Glutamatergic neuron (in vitro differentiated cells): ENCODE data around the gene ASIC4. TPM values are rescaled to one million over a fixed set of nuclear protein-coding genes. Genes with fewer than 3 reads are reported as not detected.

Source experiments
- DNase-seq: peaks from one replicate; pipeline ENCODE4 v3.0.0; 2022
- H3K27ac Mint-ChIP-seq: one replicate; pipeline ENCODE4 v1.8.0; 2020; ENCODE audit warnings: mild to moderate bottlenecking, mixed read lengths, inconsistent platforms; ENCODE audit not compliant: unreplicated experiment
- H3K27me3 Mint-ChIP-seq: one replicate; pipeline ENCODE4 v1.8.0; 2020; ENCODE audit warnings: mild to moderate bottlenecking, moderate library complexity, mixed read lengths, inconsistent platforms; ENCODE audit not compliant: unreplicated experiment
- H3K36me3 Mint-ChIP-seq: one replicate; pipeline ENCODE4 v1.8.0; 2020; ENCODE audit warnings: mild to moderate bottlenecking, mixed read lengths, inconsistent platforms; ENCODE audit not compliant: unreplicated experiment
- H3K4me1 Mint-ChIP-seq: one replicate; pipeline ENCODE4 v1.8.0; 2020; ENCODE audit warnings: mild to moderate bottlenecking, low read depth, mixed read lengths, inconsistent platforms; ENCODE audit not compliant: unreplicated experiment
- H3K4me3 Mint-ChIP-seq: one replicate; pipeline ENCODE4 v1.8.0; 2020; ENCODE audit warnings: mild to moderate bottlenecking, mixed read lengths, inconsistent platforms; ENCODE audit not compliant: unreplicated experiment
- H3K9me3 Mint-ChIP-seq: one replicate; pipeline ENCODE4 v1.8.0; 2020; ENCODE audit warnings: mild to moderate bottlenecking, moderate library complexity, mixed read lengths, inconsistent platforms; ENCODE audit not compliant: unreplicated experiment
- total RNA-seq: library from RNA; stranded (reverse); fragmentation: NEBNext Ultra II Directional; extraction: Animal tissue kit (Norgen Biotek cat#: 25700); gene quantifications from one replicate; pipeline ENCODE4 v1.2.1, GENCODE V29; 2021; ENCODE audit not compliant: unreplicated experiment
- TF ChIP-seq, protein P1 (sequence below): fragments of 200-600 bp; sonication (generic); IDR thresholded peaks from one replicate; pipeline ENCODE4 v1.5.0; 2021; ENCODE audit not compliant: partially characterized antibody, unreplicated experiment

The ASIC4 gene
- total RNA-seq, 1 donor from 2014 or later = 5.4 TPM

DNA sequence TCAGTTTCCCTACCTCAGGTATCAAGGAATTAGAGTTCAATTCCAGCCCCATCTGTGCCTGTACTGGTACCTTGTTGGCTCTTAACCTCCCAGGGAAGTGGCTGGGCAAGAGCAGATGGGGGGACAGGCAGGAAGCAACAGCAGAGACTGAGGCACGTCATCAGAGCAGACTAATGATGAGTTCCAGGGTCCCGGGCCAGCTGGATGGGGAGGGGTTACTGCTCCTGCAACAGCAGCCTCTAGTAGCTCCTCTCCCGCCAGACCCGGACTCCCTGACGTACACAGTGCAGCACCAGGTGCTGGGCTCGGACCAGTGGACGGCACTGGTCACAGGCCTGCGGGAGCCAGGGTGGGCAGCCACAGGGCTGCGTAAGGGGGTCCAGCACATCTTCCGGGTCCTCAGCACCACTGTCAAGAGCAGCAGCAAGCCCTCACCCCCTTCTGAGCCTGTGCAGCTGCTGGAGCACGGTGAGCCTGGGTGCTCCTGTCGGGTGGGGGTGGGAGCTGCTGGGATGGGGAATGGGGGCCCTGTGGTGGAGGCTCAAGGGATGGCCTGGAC is 41.6 kb upstream of the ASIC4 start:
- Mint-ChIP-seq H3K27me3 (peaks cover 2% of the 10 kb centered on the region), H3K4me1 (peaks cover 9% of the 10 kb centered on the region), H3K27ac (no peak overlapping the region), H3K9me3 (no peaks in the 10 kb centered on the region), H3K36me3 (no peaks in the 10 kb centered on the region), H3K4me3 (no peak overlapping the region)
- DNase-seq = no peak
- TF ChIP-seq, protein P1, sequence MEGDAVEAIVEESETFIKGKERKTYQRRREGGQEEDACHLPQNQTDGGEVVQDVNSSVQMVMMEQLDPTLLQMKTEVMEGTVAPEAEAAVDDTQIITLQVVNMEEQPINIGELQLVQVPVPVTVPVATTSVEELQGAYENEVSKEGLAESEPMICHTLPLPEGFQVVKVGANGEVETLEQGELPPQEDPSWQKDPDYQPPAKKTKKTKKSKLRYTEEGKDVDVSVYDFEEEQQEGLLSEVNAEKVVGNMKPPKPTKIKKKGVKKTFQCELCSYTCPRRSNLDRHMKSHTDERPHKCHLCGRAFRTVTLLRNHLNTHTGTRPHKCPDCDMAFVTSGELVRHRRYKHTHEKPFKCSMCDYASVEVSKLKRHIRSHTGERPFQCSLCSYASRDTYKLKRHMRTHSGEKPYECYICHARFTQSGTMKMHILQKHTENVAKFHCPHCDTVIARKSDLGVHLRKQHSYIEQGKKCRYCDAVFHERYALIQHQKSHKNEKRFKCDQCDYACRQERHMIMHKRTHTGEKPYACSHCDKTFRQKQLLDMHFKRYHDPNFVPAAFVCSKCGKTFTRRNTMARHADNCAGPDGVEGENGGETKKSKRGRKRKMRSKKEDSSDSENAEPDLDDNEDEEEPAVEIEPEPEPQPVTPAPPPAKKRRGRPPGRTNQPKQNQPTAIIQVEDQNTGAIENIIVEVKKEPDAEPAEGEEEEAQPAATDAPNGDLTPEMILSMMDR = no peak

DNA sequence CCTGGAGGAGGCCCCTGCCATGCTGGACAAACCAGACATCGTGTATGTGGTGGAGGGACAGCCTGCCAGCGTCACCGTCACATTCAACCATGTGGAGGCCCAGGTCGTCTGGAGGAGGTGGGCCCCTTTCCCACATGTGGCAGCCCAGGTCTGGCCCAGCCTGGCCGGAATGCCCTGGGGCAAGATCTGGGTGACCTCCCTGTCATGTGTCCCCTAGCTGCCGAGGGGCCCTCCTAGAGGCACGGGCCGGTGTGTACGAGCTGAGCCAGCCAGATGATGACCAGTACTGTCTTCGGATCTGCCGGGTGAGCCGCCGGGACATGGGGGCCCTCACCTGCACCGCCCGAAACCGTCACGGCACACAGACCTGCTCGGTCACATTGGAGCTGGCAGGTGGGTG is 40.8 kb upstream of the ASIC4 start:
- no peak overlapping the region for H3K27ac Mint-ChIP-seq
- TF ChIP-seq, protein P1 = no peak
- no peak overlapping the region for H3K4me3 Mint-ChIP-seq
- no peaks in the 10 kb centered on the region for H3K36me3 Mint-ChIP-seq
- DNase-seq = no peak
- H3K9me3 Mint-ChIP-seq = no peaks in the 10 kb centered on the region
- H3K27me3 Mint-ChIP-seq = peaks cover 2% of the 10 kb centered on the region
- peaks cover 9% of the 10 kb centered on the region for H3K4me1 Mint-ChIP-seq

DNA sequence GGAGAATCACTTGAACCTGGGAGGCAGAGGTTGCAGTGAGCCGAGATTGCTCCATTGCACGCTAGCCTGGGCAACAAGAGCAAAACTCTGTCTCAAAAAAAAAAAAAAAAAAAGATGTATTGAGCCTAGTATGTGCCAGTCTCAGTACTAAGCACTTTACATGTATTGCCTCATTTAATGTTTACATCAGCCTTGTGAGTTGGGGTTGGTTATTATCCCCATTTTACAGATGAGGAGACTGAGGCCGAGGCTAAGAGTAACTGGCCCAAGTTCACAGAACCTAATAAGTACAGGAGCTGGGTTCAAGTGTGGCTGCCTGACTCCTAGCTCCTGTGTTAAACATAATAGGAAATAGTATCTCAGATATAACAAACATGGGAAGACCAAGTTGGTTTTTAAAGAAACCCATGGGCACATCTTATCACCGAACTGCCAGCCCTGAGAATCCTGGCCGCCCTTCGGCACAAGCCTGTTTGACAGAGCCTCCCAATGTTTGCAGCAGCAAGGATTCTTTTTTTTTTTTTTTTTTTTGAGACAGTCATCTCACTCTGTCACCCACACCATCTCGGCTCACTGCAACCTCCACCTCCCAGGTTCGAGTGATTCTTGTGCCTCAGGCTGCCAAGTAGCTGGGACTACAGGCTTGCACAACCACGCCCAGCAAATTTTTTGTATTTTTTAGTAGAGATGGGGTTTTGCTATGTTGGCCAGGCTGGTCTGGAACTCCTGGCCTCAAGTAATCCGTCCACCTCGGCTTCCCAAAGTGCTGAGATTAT is 39.8 kb upstream of the ASIC4 start:
- H3K27me3 Mint-ChIP-seq = peaks cover 7% of the 10 kb centered on the region

DNA sequence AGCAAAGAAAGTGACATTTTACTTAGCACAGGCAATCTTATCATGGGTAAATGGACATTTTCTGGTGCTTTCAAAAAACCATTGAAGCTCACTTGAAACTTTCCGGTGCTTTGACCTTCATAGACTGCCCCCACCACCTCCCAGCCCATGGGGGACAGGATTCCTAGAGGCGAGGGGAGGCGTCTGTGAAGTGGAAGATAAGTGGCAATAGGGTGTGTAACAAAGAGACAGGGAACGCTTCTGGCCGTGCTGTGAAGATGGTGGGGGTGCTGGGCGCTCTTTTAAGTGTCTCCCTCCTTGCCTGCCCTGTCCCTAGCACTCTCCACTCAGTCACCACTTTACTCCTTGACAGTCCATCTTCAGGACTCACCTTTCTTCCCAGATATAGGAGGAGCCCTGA is 39.0 kb upstream of the ASIC4 start:
- no peaks in the 10 kb centered on the region for H3K36me3 Mint-ChIP-seq
- H3K27me3 Mint-ChIP-seq = peaks cover 10% of the 10 kb centered on the region
- no peak for DNase-seq
- no peak overlapping the region for H3K27ac Mint-ChIP-seq
- H3K9me3 Mint-ChIP-seq = no peaks in the 10 kb centered on the region
- no peak overlapping the region for H3K4me3 Mint-ChIP-seq
- H3K4me1 Mint-ChIP-seq = peaks cover 9% of the 10 kb centered on the region
- TF ChIP-seq, protein P1 = no peak

More for the DNA sequence above, 39.8 kb upstream of the ASIC4 start:
- Mint-ChIP-seq H3K9me3 (no peaks in the 10 kb centered on the region), H3K4me1 (peaks cover 9% of the 10 kb centered on the region), H3K36me3 (no peaks in the 10 kb centered on the region), H3K4me3 (no peak overlapping the region), H3K27ac (no peak overlapping the region)
- no peak for DNase-seq
- TF ChIP-seq, protein P1 = no peak
